Measurements from ENCODE around the gene BNIP5. TPM values are rescaled to one million over a fixed set of nuclear protein-coding genes. Genes with fewer than 3 reads are reported as not detected.

BNIP5 gene
- total and polyA plus RNA-seq, 2 donors from 2014 or later, result 0.44 TPM; not detected in 1

DNA sequence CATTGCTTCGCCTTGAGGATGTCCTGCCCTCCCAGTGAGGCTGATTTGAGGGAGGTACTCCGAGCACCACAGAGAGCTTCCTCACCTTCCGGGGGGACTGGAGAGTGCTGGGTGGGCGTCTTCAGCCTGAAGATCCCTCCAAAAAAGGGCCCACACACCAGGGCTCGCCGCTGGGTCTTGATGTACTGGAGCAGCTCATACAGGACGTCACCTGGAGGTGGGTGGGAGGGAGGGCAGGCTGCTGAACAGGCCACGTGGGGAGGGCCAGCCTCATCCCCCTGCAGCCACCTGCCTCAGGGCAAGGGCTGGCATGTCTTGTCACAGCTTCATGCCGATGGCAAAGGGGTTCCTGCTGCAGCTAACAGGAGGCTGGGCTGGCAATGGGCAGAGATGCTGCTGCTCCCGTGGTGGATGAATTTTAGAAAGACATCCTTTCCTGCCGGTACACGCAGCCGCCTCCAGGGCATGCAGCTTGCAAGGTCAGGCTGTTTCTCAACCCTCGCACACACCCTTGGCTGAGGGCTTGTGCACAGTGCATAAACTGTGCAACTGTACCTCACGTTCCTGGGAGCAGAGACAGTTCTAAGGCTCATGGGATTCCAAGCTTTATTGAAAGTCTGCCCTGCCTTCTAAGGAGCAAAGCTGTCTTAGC, 36.8 kb upstream of the BNIP5 start:
- H3K27ac ChIP-seq (ENCODE audit: low read depth in 2 of 2, low read length in 2 of 2), result no peak overlapping the region
- no peak overlapping the region for H3K9ac ChIP-seq (ENCODE audit: low read length in 3 of 3)
- TF ChIP-seq CTCF (IDR thresholded peaks at IDR 0.05; ENCODE audit: borderline replicate concordance, extremely low read depth, insufficient read depth), result no peak
- no peaks in the 10 kb centered on the region for H3K36me3 ChIP-seq (ENCODE audit: control insufficient read depth in 2 of 3, insufficient read depth in 3 of 3, low read length in 3 of 3)
- H3K27me3 ChIP-seq (ENCODE audit: control insufficient read depth, insufficient read depth, low read length), result no peaks in the 10 kb centered on the region
- no peak overlapping the region for H3K4me3 ChIP-seq (ENCODE audit: low read length in 3 of 3)
- DNase-seq, result no peak
- intact Hi-C loops (cut with DNase I), result no loop called here
- no peaks in the 10 kb centered on the region for H3K9me3 ChIP-seq (ENCODE audit: control insufficient read depth in 2 of 3, insufficient read depth in 1 of 3, low read length in 3 of 3)
- no peak for FAIRE-seq
- no peaks in the 10 kb centered on the region for H3K4me1 ChIP-seq (ENCODE audit: control insufficient read depth in 2 of 3, insufficient read depth in 2 of 3, low read depth in 1 of 3, low read length in 3 of 3)

GRCh38 chr6:36372088-36372487, 35.4 kb upstream of the BNIP5 start:
- FAIRE-seq, result no peak
- no peaks in the 10 kb centered on the region for H3K9me3 ChIP-seq (ENCODE audit: control insufficient read depth in 2 of 3, insufficient read depth in 1 of 3, low read length in 3 of 3)
- no peak overlapping the region for H3K9ac ChIP-seq (ENCODE audit: low read length in 3 of 3)
- H3K4me1 ChIP-seq (ENCODE audit: control insufficient read depth in 2 of 3, insufficient read depth in 2 of 3, low read depth in 1 of 3, low read length in 3 of 3), result no peaks in the 10 kb centered on the region
- no peak for DNase-seq
- H3K27me3 ChIP-seq (ENCODE audit: control insufficient read depth, insufficient read depth, low read length), result no peaks in the 10 kb centered on the region
- H3K27ac ChIP-seq (ENCODE audit: low read depth in 2 of 2, low read length in 2 of 2), result no peak overlapping the region
- intact Hi-C loops (cut with DNase I), result no loop called here
- TF ChIP-seq CTCF (IDR thresholded peaks at IDR 0.05; ENCODE audit: borderline replicate concordance, extremely low read depth, insufficient read depth), result no peak
- H3K4me3 ChIP-seq (ENCODE audit: low read length in 3 of 3), result no peak overlapping the region
- no peaks in the 10 kb centered on the region for H3K36me3 ChIP-seq (ENCODE audit: control insufficient read depth in 2 of 3, insufficient read depth in 3 of 3, low read length in 3 of 3)

GRCh38 chr6:36371211-36371610, 34.5 kb upstream of the BNIP5 start:
- Histone ChIP-seq H3K9ac (ENCODE audit: low read length in 3 of 3) (no peak overlapping the region), H3K9me3 (ENCODE audit: control insufficient read depth in 2 of 3, insufficient read depth in 1 of 3, low read length in 3 of 3) (no peaks in the 10 kb centered on the region), H3K4me3 (ENCODE audit: low read length in 3 of 3) (no peak overlapping the region), H3K4me1 (ENCODE audit: control insufficient read depth in 2 of 3, insufficient read depth in 2 of 3, low read depth in 1 of 3, low read length in 3 of 3) (no peaks in the 10 kb centered on the region), H3K27me3 (ENCODE audit: control insufficient read depth, insufficient read depth, low read length) (no peaks in the 10 kb centered on the region), H3K27ac (ENCODE audit: low read depth in 2 of 2, low read length in 2 of 2) (no peak overlapping the region), H3K36me3 (ENCODE audit: control insufficient read depth in 2 of 3, insufficient read depth in 3 of 3, low read length in 3 of 3) (no peaks in the 10 kb centered on the region)
- intact Hi-C loops (cut with DNase I), result no loop called here
- DNase-seq, result no peak
- no peak for TF ChIP-seq CTCF (IDR thresholded peaks at IDR 0.05; ENCODE audit: borderline replicate concordance, extremely low read depth, insufficient read depth)
- FAIRE-seq, result no peak

GRCh38 chr6:36370638-36371037, 34.0 kb upstream of the BNIP5 start:
- Histone ChIP-seq H3K4me3 (ENCODE audit: low read length in 3 of 3) (no peak overlapping the region), H3K27ac (ENCODE audit: low read depth in 2 of 2, low read length in 2 of 2) (no peak overlapping the region), H3K36me3 (ENCODE audit: control insufficient read depth in 2 of 3, insufficient read depth in 3 of 3, low read length in 3 of 3) (no peaks in the 10 kb centered on the region), H3K9ac (ENCODE audit: low read length in 3 of 3) (no peak overlapping the region), H3K4me1 (ENCODE audit: control insufficient read depth in 2 of 3, insufficient read depth in 2 of 3, low read depth in 1 of 3, low read length in 3 of 3) (no peaks in the 10 kb centered on the region), H3K9me3 (ENCODE audit: control insufficient read depth in 2 of 3, insufficient read depth in 1 of 3, low read length in 3 of 3) (no peaks in the 10 kb centered on the region), H3K27me3 (ENCODE audit: control insufficient read depth, insufficient read depth, low read length) (no peaks in the 10 kb centered on the region)
- FAIRE-seq (no peak), DNase-seq (no peak)
- intact Hi-C loops (cut with DNase I), result no loop called here
- TF ChIP-seq CTCF (IDR thresholded peaks at IDR 0.05; ENCODE audit: borderline replicate concordance, extremely low read depth, insufficient read depth), result no peak

Measured in kidney (tissue), 14 donors.